Activated T-cell treated with anti-CD3 and anti-CD28 coated beads, Interleukin-2, amount 50 U/mL, for 24 hours (primary cell): Measurements from ENCODE around the gene SKAP1.

Experiments
- DNase-seq: peaks from one replicate; pipeline ENCODE4 v3.0.0-alpha.2; 2020
- H3K27ac Mint-ChIP-seq: 2 replicates; pipeline ENCODE4 v1.8.0; 2020; ENCODE audit warnings: mild to moderate bottlenecking, mixed read lengths
- H3K27me3 Mint-ChIP-seq: 2 replicates; pipeline ENCODE4 v1.8.0; 2020; ENCODE audit warnings: mixed read lengths
- H3K36me3 Mint-ChIP-seq: 2 replicates; pipeline ENCODE4 v1.8.0; 2020; ENCODE audit warnings: low read depth, mixed read lengths
- H3K4me1 Mint-ChIP-seq: 2 replicates; pipeline ENCODE4 v1.8.0; 2020; ENCODE audit warnings: low read depth, mixed read lengths
- H3K4me3 Mint-ChIP-seq: 2 replicates; pipeline ENCODE4 v1.8.0; 2020; ENCODE audit warnings: mild to moderate bottlenecking, moderate library complexity, mixed read lengths
- H3K9me3 Mint-ChIP-seq: 2 replicates; pipeline ENCODE4 v1.8.0; 2020; ENCODE audit warnings: mixed read lengths

Gene SKAP1

GRCh38 chr17:48126532-48126850 lies 303.5 kb downstream of the SKAP1 start:
- peaks cover 57% of the 10 kb centered on the region for H3K36me3 Mint-ChIP-seq
- DNase-seq = no peak
- peaks cover 7% of the 10 kb centered on the region for H3K4me1 Mint-ChIP-seq
- H3K27ac Mint-ChIP-seq = peak overlapping the region; percentile 57
- no peaks in the 10 kb centered on the region for H3K9me3 Mint-ChIP-seq
- no peak overlapping the region for H3K4me3 Mint-ChIP-seq
- H3K27me3 Mint-ChIP-seq = no peaks in the 10 kb centered on the region

DNA sequence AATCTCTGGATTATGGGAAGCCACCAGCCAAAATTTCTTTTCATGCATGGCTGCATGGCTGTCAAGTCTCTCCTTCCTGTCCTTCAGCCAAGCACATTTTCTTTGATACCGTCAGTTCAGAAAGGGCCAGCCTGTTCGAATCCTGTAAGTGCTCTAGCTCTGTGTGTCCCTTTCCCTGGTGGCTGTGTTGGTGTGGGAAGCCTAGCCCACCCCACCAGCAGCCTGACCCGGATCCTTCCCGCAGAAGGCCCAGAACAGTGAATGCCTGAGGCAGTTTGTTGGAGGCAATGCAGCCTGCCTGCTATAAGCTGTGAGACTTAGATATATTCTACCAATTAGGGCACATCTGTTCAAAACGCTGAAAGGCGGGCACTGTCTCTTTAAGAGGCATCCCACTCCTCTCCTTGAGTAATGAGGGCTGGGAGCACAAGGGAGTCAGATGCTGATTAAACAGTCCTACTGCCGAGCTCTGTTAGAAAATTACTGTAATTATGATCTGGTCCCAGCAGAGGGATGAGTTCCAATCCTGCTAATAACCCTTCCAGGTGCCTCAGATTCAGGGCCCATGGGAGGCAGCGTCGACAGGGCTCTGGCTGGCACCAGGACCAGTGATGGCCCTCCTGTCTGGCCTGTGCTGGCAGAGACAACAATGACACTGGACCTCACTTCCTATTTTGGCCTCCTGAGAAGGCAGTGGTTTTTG lies 304.0 kb downstream of the SKAP1 start:
- DNase-seq = no peak
- peaks cover 58% of the 10 kb centered on the region for H3K36me3 Mint-ChIP-seq
- no peaks in the 10 kb centered on the region for H3K27me3 Mint-ChIP-seq
- peak overlapping the region; percentile 57 for H3K27ac Mint-ChIP-seq
- H3K4me3 Mint-ChIP-seq = no peak overlapping the region
- H3K4me1 Mint-ChIP-seq = peaks cover 5% of the 10 kb centered on the region
- H3K9me3 Mint-ChIP-seq = no peaks in the 10 kb centered on the region

DNA sequence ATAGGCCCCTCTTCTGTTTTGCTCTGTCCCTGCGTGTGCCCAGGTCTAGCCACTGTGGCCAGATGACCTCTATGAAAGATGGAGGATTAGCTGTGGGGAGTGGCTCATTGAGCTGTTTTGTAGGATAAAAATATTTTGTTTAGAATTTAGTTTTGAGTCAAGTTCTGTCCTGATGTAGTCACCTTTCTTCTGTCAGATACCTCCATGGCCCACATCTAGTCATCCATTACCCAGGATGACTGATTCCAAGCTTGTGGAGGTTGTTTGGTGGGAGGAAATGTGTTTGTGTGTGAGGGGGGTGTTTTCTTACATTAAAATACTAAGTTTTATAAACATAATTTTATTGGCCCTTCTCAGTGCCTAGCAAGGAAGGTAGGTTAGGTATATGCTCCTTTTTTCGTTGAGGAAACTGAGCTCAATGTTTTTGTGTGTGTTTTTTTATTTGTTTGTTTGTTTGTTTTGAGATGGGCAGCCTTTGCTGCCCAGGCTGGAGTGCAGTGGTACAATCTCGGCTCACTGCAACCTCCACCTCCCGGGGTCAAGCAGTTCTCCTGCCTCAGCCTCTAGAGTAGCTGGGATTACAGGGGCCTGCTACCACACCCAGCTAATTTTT lies 306.1 kb downstream of the SKAP1 start:
- Mint-ChIP-seq H3K27ac (peak overlapping the region; percentile 42), H3K4me1 (peaks cover 5% of the 10 kb centered on the region)
- DNase-seq = no peak

DNA sequence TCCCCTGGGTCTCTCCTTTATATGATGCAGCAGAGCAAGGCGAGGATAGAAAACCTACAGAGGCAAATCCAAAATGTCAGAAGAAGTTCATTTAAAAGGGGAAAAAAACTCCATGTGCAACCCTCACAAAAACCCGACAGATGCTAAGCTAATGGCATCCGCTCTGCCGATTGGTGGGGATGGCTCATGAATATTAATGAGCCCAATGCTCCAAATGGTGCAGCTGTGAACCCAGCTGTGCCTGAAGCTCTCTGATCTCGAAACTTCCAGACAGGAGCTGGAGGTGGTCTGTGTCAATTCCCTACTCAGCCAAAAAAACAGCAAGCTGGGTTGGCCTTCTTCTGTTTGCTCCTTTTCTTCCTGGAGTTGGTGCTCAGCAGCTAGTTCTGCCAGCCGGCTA lies 306.9 kb downstream of the SKAP1 start:
- no peaks in the 10 kb centered on the region for H3K27me3 Mint-ChIP-seq
- H3K27ac Mint-ChIP-seq = peak overlapping the region; percentile 42
- no peak overlapping the region for H3K4me3 Mint-ChIP-seq
- peaks cover 5% of the 10 kb centered on the region for H3K4me1 Mint-ChIP-seq
- no peaks in the 10 kb centered on the region for H3K9me3 Mint-ChIP-seq
- no peak for DNase-seq
- peaks cover 77% of the 10 kb centered on the region for H3K36me3 Mint-ChIP-seq

More for the DNA sequence above, 306.1 kb downstream of the SKAP1 start:
- Mint-ChIP-seq H3K4me3 (no peak overlapping the region), H3K9me3 (no peaks in the 10 kb centered on the region), H3K36me3 (peaks cover 71% of the 10 kb centered on the region), H3K27me3 (no peaks in the 10 kb centered on the region)

GRCh38 chr17:48122665-48123045 lies 307.4 kb downstream of the SKAP1 start:
- Mint-ChIP-seq H3K4me1 (peaks cover 5% of the 10 kb centered on the region), H3K36me3 (peaks cover 82% of the 10 kb centered on the region), H3K9me3 (no peaks in the 10 kb centered on the region), H3K27ac (peak overlapping the region; percentile 26), H3K27me3 (no peaks in the 10 kb centered on the region), H3K4me3 (no peak overlapping the region)
- DNase-seq = no peak

- no peak overlapping the region for H3K4me3 Mint-ChIP-seq
- no peaks in the 10 kb centered on the region for H3K9me3 Mint-ChIP-seq
- H3K4me1 Mint-ChIP-seq = peaks cover 5% of the 10 kb centered on the region
- no peak for DNase-seq
- H3K27me3 Mint-ChIP-seq = no peaks in the 10 kb centered on the region
- H3K27ac Mint-ChIP-seq = peak overlapping the region; percentile 23
- peaks cover 83% of the 10 kb centered on the region for H3K36me3 Mint-ChIP-seq
Observed at GRCh38 chr17:48121923-48122664, 307.9 kb downstream of the SKAP1 start.

GRCh38 chr17:48113201-48113676 lies 316.8 kb downstream of the SKAP1 start:
- DNase-seq = peak; percentile 45
- H3K36me3 Mint-ChIP-seq = peaks cover 48% of the 10 kb centered on the region
- peak overlapping the region; percentile 48 for H3K4me3 Mint-ChIP-seq
- peak overlapping the region; percentile 90 for H3K27ac Mint-ChIP-seq
- no peaks in the 10 kb centered on the region for H3K27me3 Mint-ChIP-seq
- H3K4me1 Mint-ChIP-seq = peaks cover 47% of the 10 kb centered on the region
- no peaks in the 10 kb centered on the region for H3K9me3 Mint-ChIP-seq

GRCh38 chr17:48111937-48112241 lies 318.1 kb downstream of the SKAP1 start:
- no peak for DNase-seq
- Mint-ChIP-seq H3K9me3 (no peaks in the 10 kb centered on the region), H3K36me3 (peaks cover 45% of the 10 kb centered on the region), H3K27me3 (no peaks in the 10 kb centered on the region), H3K4me3 (peak overlapping the region; percentile 49), H3K4me1 (peaks cover 55% of the 10 kb centered on the region), H3K27ac (peak overlapping the region; percentile 90)

DNA sequence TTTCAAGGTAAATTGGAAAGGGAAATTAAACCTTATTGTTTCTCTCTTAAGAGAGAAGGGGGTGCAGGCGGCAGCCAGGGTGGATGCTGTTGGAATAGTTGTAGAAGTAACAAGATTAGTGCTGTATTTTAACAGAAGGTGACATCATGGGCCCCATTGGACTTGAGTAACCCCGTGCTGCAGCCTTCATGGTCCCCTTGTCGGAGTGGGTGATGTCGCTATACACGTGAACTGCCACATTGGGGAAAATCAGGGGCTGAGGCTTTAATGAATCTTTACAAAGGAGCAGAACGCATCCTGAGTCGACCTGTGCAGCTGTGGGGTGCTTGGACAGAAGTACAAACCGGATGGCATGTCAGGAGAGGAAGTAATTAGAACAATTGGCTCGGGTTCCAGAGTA lies 319.3 kb downstream of the SKAP1 start:
- Mint-ChIP-seq H3K9me3 (no peaks in the 10 kb centered on the region), H3K4me1 (peaks cover 59% of the 10 kb centered on the region), H3K27ac (peak overlapping the region; percentile 90), H3K27me3 (no peaks in the 10 kb centered on the region), H3K4me3 (peak overlapping the region; percentile 25), H3K36me3 (peaks cover 42% of the 10 kb centered on the region)
- no peak for DNase-seq

GRCh38 chr17:48107137-48108055 lies 322.6 kb downstream of the SKAP1 start, which contains the start of gene SNX11:
Gene SNX11, plus strand, starts transcription at chr17:48107766. Its CDS starts 4,278 bp downstream, at chr17:48112044.
- peaks cover 19% of the 10 kb centered on the region for H3K36me3 Mint-ChIP-seq
- DNase-seq = peak; percentile 95
- H3K4me1 Mint-ChIP-seq = peaks cover 58% of the 10 kb centered on the region
- peaks cover 8% of the 10 kb centered on the region for H3K9me3 Mint-ChIP-seq
- peak within 1 kb of the TSS; percentile 99 for H3K4me3 Mint-ChIP-seq
- H3K27ac Mint-ChIP-seq = peak within 1 kb of the TSS; percentile 98
- no peaks in the 10 kb centered on the region for H3K27me3 Mint-ChIP-seq

- peak overlapping the region; percentile 99 for H3K4me3 Mint-ChIP-seq
- H3K4me1 Mint-ChIP-seq = peaks cover 56% of the 10 kb centered on the region
- peaks cover 13% of the 10 kb centered on the region for H3K36me3 Mint-ChIP-seq
- no peak for DNase-seq
- H3K27ac Mint-ChIP-seq = peak overlapping the region; percentile 98
- peaks cover 8% of the 10 kb centered on the region for H3K9me3 Mint-ChIP-seq
- no peaks in the 10 kb centered on the region for H3K27me3 Mint-ChIP-seq
Observed at GRCh38 chr17:48106802-48107136, 323.2 kb downstream of the SKAP1 start.

GRCh38 chr17:48104440-48104839 lies 325.6 kb downstream of the SKAP1 start:
- H3K27me3 Mint-ChIP-seq = no peaks in the 10 kb centered on the region
- H3K9me3 Mint-ChIP-seq = peaks cover 8% of the 10 kb centered on the region
- H3K4me1 Mint-ChIP-seq = peaks cover 51% of the 10 kb centered on the region
- H3K36me3 Mint-ChIP-seq = peaks cover 18% of the 10 kb centered on the region
- H3K27ac Mint-ChIP-seq = no peak overlapping the region
- H3K4me3 Mint-ChIP-seq = no peak overlapping the region
- no peak for DNase-seq

GRCh38 chr17:48102798-48103715 lies 327.0 kb downstream of the SKAP1 start:
- no peak overlapping the region for H3K4me3 Mint-ChIP-seq
- no peak for DNase-seq
- H3K27ac Mint-ChIP-seq = no peak overlapping the region
- H3K36me3 Mint-ChIP-seq = peaks cover 20% of the 10 kb centered on the region
- H3K4me1 Mint-ChIP-seq = peaks cover 50% of the 10 kb centered on the region
- H3K27me3 Mint-ChIP-seq = no peaks in the 10 kb centered on the region
- peaks cover 8% of the 10 kb centered on the region for H3K9me3 Mint-ChIP-seq
